C4-2B (cell line): Measurements from ENCODE around the gene GRHL3.

ENCODE experiments used
- ZFX ChIP-seq: fragments of 450-650 bp; IDR thresholded peaks from 2 replicates; pipeline ENCODE4 v1.6.1; 2017
- TF ChIP-seq, protein P1 (sequence below): fragments of 450-650 bp; conservative IDR thresholded peaks from 2 replicates; pipeline ENCODE4 v1.5.1; 2017; ENCODE audit warnings: mild to moderate bottlenecking

DNA sequence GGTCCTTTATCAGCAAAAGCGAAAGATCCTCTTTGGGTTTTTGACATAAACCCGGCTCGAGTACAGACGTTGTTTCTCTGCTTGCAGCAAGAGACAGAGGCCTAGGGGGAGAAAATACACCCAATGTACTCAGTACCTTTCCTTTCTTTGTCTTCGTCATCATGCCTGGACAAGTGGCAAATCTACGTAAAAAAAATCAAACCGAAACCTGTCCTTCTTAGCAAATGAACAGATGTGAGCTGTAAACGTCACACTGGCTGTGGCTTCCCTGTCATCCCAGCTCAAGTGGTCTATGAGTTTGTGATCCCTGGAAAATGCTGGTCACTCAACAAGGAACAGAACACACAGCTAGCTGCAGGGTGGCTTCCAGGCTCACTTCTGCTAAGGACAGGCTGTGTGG lies 54.6 kb downstream of the GRHL3 start:
- TF ChIP-seq, protein P1, sequence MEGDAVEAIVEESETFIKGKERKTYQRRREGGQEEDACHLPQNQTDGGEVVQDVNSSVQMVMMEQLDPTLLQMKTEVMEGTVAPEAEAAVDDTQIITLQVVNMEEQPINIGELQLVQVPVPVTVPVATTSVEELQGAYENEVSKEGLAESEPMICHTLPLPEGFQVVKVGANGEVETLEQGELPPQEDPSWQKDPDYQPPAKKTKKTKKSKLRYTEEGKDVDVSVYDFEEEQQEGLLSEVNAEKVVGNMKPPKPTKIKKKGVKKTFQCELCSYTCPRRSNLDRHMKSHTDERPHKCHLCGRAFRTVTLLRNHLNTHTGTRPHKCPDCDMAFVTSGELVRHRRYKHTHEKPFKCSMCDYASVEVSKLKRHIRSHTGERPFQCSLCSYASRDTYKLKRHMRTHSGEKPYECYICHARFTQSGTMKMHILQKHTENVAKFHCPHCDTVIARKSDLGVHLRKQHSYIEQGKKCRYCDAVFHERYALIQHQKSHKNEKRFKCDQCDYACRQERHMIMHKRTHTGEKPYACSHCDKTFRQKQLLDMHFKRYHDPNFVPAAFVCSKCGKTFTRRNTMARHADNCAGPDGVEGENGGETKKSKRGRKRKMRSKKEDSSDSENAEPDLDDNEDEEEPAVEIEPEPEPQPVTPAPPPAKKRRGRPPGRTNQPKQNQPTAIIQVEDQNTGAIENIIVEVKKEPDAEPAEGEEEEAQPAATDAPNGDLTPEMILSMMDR, result no peak
- TF ChIP-seq ZFX, result no peak
